Measurements from ENCODE around the gene ZNF469.
"Not testable (repeated sequence)": the region's sequence is repeated elsewhere in the genome, so short reads cannot be mapped to it uniquely, and the experiment has no call there.

The ZNF469 gene

GRCh38 chr16:88348377-88349152 is 34.2 kb upstream of the ZNF469 start:
- DNase-seq, result no peak

DNA sequence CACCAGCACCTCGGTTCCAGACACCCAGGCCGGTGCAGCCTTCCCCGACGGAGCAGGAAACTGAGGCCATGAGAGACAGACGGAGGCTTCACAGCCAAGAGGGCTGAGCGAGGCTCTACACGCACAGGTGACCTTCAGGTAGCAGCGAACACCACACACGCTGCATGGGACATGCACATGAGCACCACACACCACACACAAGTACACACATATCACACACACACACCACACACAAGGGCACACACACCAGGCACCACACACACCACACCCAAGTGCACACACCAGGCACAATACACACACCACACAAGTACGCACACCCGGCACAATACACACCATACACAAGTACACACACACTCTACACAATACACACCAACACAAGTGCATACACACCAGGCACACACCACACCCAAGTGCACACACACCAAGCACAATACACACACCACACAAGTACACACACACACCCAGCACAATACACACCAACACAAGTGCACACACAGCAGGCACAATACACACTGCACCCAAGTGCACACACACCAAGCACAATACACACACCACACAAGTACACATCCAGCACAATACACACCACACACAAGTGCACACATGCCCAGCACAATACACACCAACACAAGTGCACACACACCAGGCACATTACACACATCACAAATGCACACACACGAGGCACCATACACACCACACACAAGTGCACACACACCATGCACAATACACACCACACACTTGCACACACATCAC is 33.4 kb upstream of the ZNF469 start:
- DNase-seq, result no peak

- DNase-seq, result no peak
These were observed 32.6 kb upstream of the ZNF469 start for GRCh38 chr16:88349903-88350900.

- no peak for DNase-seq
These were observed 31.8 kb upstream of the ZNF469 start for GRCh38 chr16:88350922-88351321.

DNA sequence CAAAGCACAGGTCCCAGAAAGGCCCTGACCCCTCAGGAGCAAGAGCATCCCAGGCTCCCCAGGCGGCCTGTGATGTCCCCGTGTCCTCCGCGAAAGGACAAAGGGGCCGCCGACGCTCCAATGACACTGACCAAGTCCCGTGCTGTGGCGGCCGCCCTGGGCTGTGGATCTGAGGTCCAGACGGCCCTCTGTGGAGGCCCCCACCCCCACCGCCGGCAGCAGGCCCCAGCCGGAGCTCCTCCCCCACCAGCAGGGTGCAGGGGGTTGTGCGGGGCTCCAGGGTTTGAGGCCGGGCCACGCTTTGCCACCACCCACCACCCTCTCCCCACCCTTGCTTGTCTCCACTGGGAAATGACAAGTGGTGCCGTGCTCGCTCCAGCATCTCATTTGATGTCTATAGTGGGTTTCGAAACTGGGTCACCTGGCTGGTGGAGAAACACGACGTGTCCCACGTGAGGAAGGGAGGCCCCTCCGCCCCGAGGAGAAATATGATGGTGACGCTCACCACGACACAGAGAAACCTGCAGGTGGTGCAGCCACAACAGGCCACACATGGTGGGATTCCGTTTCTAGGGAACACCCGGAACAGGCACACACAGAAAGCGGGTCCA is 31.2 kb upstream of the ZNF469 start:
- DNase-seq, result no peak

- DNase-seq, result no peak
These were observed 30.2 kb upstream of the ZNF469 start for GRCh38 chr16:88352261-88353200.

- no peak for DNase-seq
These were observed 29.5 kb upstream of the ZNF469 start for GRCh38 chr16:88353232-88353631.

DNA sequence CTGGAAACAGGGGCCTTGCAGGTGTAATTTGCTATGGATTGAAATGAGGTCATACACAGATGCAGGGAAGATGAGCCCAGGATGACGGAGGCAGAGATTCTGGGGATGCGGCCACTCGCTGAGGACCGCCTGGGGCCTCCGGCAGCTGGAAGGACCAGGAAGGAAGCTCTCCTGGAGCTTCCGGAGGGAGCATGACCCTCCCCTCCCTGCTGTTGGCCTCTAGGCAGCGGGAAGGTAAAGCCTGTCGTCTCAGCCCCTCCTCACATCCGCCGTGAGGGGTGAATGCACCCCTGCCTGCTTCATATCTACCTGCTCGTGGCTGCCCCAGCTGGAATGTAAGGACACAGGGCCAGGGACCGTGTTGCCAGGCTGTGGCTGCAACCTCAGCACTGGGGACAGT is 29.1 kb upstream of the ZNF469 start:
- DNase-seq, result no peak

- DNase-seq, result no peak
These were observed 28.3 kb upstream of the ZNF469 start for GRCh38 chr16:88354229-88355092.

DNA sequence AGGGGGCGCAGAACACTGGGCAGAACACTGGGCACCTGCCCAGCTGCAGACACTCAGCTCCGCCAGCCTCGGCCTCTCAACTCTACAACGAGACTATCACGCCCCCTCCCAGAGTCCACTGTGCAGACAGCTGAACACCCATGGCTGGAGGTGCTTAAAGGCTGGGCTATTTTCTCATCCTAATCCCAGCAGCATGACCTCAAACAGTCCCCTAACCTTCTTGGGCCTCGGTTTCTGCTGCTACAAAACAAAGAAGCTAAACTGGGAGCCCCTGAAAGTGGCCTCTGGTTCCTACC is 27.7 kb upstream of the ZNF469 start:
- no peak for DNase-seq

GRCh38 chr16:88355389-88356123 is 27.2 kb upstream of the ZNF469 start:
- DNase-seq, result no peak

GRCh38 chr16:88356124-88356726 is 26.5 kb upstream of the ZNF469 start:
- no peak for DNase-seq

GRCh38 chr16:88356727-88357199 is 26.0 kb upstream of the ZNF469 start:
- no peak for DNase-seq

- no peak for DNase-seq
These were observed 25.3 kb upstream of the ZNF469 start for GRCh38 chr16:88357317-88358022.

GRCh38 chr16:88358023-88358420 is 24.7 kb upstream of the ZNF469 start:
- no peak for DNase-seq

- DNase-seq, result no peak
These were observed 23.8 kb upstream of the ZNF469 start for GRCh38 chr16:88359008-88359407.

GRCh38 chr16:88360401-88360800 is 22.4 kb upstream of the ZNF469 start:
- not testable (repeated sequence) for DNase-seq

DNA sequence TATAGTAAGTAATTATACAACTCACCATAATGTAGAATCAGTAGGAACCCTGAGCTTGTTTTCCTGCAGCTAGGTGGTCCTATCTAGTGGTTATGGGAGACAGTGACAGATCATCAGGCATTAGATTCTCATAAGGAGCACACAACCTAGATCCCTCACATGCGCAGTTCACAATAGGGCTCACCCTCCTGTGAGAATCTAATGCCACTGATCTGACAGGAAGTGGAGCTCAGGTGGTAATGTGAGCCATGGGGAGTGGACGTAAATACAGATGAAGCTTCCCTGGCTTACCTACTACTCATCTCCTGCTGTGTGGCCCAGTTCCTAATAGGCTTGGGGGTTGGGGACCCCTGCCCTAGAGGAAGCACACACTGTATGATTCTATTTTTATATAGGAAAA is 21.8 kb upstream of the ZNF469 start:
- no peak for DNase-seq

DNA sequence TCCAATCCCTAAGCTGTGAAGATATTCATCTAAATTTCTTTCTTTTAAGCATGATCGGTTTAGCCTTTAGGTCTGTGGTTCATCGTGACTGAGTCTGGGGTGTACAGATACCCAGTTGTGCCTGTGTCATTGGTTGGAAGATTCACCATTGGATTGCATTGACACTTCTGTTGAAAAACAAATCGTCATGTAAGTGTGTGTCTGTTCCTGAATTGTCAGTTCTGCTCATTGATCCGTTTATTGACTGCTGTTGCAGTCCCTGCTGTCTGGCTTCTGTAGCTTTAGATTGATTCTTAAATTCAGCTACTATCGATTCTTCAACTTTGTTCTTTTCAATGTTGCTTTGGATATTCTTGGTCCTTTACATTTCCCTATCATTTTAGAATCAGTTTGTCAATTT is 21.0 kb upstream of the ZNF469 start:
- no peak for DNase-seq

Data from effector CD8-positive, alpha-beta T cell (primary cell).